ENCODE results near the gene WNT9A.

- TF ChIP-seq, protein P1, sequence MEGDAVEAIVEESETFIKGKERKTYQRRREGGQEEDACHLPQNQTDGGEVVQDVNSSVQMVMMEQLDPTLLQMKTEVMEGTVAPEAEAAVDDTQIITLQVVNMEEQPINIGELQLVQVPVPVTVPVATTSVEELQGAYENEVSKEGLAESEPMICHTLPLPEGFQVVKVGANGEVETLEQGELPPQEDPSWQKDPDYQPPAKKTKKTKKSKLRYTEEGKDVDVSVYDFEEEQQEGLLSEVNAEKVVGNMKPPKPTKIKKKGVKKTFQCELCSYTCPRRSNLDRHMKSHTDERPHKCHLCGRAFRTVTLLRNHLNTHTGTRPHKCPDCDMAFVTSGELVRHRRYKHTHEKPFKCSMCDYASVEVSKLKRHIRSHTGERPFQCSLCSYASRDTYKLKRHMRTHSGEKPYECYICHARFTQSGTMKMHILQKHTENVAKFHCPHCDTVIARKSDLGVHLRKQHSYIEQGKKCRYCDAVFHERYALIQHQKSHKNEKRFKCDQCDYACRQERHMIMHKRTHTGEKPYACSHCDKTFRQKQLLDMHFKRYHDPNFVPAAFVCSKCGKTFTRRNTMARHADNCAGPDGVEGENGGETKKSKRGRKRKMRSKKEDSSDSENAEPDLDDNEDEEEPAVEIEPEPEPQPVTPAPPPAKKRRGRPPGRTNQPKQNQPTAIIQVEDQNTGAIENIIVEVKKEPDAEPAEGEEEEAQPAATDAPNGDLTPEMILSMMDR (IDR thresholded peaks at IDR 0.05), result no peak
- TF ChIP-seq POLR2A (IDR thresholded peaks at IDR 0.05), result no peak
Measured at GRCh38 chr1:227893300-227893948, 54.3 kb downstream of the WNT9A start.
